HG03045 (cell line): ENCODE data around the gene LGALS1.
A peak's percentile ranks its signal among the peaks of the same experiment; 100 is the strongest.
"Not testable (repeated sequence)": the region's sequence is repeated elsewhere in the genome, so short reads cannot be mapped to it uniquely, and the experiment has no call there.

ENCODE experiments used
- ATAC-seq: cut with Tn5 transposase; IDR thresholded peaks from one replicate; pipeline ENCODE4 v1.9.1; 2021; ENCODE audit warnings: mild to moderate bottlenecking, moderate library complexity; ENCODE audit not compliant: unreplicated experiment

The LGALS1 gene

GRCh38 chr22:37639070-37639760, 36.2 kb upstream of the LGALS1 start, which contains the start of gene SH3BP1:
Gene SH3BP1 (plus strand): TSS chr22:37639669. CDS start chr22:37639788, 119 bp downstream.
- no peak for ATAC-seq

GRCh38 chr22:37639771-37640590, 35.5 kb upstream of the LGALS1 start:
- ATAC-seq: no peak

DNA sequence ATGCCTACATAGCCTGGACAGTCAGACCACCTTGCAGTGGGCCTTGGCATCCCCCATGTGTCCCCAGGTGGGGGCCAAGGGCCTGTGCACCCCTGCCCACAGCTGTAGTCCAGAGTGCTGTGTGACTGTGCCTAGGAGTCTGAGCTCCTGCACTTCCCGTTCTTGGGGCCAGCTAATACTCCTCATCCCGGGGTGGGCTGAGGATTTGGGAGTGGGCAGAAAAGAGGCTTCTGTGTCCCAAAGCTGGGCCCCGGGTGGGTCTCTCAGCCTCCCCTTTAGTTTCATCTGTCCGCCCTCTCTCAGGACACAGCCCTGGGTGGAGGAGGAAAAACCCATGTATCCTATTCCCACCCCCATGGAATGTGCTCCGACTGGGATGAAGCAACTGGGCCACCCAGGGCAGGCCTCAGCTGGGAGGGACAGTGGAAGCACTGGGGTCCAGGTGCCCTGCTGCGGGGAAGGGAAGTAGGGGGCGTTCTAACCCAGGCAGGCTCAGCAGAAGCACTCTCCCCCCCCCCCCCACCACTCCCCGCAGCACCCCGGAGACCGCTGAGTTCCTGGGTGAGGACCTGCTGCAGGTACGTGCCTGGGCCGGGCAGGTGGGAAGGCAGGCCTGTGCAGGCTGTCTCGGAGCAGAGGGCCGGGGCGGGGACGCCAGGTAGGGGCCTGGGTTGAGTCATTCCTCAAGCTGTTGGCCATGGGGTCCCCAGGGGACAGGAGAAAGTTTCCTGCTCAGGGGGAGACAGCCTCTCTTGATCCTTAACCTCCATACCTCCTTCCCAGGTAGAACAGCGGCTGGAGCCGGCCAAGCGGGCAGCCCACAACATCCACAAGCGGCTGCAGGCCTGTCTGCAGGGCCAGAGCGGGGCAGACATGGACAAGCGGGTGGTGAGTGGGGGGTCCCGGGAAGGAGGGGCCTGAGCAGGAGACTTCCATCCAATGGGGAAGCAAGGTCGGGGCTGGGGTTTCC, 34.6 kb upstream of the LGALS1 start:
- ATAC-seq: no peak

GRCh38 chr22:37641561-37641949, 33.9 kb upstream of the LGALS1 start:
- ATAC-seq: no peak

DNA sequence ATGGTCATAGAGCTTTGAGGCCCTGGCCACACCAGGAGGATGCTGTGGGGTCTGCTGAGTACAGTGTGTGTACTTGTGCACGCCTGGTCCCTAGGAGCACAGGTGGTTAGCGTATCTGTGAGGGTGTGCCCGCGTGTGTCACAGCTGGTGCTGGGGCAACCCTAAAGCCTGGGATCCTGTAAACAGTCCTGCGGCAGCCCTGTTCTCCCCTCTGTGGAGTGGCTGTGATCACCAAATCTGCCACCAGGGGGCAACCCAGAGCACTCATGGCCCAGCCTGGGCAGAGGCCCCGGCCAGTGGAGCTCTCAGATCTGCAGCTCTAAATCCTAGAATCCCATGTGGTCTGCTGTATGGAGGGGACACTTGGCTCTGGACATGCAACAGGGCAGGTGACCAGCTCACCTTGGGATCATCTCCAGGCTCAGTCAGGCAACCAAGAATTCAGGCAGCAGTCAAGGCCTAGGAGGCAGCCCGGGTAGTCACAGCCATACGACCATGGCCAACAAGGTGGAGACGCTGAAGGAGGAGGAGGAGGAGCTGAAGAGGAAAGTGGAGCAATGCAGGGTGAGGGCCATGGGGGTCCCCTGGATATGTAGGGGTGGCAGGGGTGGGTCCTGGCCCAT, 32.1 kb upstream of the LGALS1 start:
- no peak for ATAC-seq

- no peak for ATAC-seq
These were observed 28.1 kb upstream of the LGALS1 start for GRCh38 chr22:37647317-37647716.

GRCh38 chr22:37647928-37648327, 27.5 kb upstream of the LGALS1 start:
- no peak for ATAC-seq

- no peak for ATAC-seq
These were observed 24.8 kb upstream of the LGALS1 start for GRCh38 chr22:37650463-37651136.

DNA sequence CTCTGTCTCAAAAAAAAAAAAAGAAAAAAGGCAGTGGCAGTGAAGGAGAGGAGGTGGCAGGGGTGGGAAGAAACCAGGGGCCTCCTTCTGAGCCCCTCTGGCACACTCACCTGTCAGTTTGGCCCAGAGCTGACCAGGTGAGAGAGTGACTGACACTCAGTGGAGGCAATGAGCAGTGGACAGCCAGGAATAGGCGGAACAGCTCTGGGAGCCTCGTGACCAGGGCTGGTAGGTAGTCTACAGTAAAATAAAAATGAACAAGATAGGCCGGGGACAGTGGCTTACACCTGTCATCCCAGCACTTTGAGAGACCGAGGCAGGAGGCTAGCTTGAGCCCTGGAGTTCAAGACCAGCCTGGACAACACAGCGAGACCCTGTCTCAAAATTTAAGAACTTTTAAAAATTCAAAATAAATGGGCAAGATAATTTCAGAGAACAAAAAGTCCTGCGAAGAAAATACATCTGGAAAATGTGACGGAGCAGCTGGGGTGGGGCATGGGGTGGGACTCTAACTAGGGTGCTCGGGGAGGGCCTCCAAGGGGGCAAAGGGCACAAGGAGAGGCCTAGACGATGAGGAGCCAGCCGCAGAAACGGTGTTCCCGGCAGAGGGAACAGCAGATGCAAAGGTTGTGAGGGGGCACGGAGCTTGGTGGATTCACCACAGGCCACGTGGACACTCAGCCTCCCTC, 20.7 kb upstream of the LGALS1 start:
- ATAC-seq: no peak

GRCh38 chr22:37655252-37655563, 20.2 kb upstream of the LGALS1 start:
- ATAC-seq: no peak

DNA sequence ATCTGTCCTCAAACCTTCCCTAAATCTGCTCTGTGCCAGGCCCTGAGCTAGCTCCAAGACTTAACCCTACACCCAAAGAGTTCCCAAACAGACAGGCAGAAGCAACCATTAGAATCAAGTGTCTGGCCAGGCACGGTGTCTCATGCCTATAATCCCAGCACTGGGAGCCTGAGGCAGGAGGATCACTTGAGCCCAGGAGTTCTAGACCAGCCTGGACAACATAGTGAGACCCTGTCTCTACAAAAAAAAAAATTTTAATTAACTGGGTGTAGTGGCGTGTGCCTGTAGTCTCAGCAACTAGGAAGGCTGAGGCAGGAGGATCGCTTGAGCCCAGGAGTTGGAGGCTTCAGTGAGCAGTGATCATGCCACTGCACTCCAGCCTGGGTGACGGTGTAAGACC, 18.9 kb upstream of the LGALS1 start:
- ATAC-seq: not testable (repeated sequence)

DNA sequence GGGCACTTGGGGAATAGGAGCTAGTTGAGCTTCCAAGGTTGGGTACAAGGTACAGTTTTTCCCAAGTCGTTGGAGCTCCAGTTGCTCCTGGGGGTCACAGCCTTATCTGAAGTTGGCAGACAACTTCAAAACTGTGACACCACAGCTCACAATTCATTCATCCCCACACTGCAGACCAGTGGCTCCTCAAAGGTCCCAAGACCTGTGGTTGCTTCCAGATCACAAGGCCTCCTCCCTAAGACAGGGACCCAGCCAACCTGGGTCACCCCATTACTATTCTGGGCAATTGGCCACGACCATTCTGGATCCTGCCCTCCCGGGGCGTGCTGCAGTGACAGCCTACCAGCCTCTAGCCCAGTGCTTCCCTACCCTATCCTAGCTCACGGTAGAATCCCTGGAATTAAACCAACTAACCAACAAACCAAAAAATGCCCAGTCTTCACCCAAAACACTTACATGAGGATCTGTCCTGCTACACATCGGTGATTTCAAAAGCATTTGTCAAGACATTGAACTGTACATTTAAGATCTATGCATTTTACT, 17.8 kb upstream of the LGALS1 start:
- ATAC-seq: no peak

GRCh38 chr22:37658133-37659065, 17.0 kb upstream of the LGALS1 start, which contains the start of gene PDXP:
Gene PDXP (plus strand): TSS chr22:37658723. CDS start chr22:37658783, 60 bp downstream.
- peak; percentile 86 for ATAC-seq

DNA sequence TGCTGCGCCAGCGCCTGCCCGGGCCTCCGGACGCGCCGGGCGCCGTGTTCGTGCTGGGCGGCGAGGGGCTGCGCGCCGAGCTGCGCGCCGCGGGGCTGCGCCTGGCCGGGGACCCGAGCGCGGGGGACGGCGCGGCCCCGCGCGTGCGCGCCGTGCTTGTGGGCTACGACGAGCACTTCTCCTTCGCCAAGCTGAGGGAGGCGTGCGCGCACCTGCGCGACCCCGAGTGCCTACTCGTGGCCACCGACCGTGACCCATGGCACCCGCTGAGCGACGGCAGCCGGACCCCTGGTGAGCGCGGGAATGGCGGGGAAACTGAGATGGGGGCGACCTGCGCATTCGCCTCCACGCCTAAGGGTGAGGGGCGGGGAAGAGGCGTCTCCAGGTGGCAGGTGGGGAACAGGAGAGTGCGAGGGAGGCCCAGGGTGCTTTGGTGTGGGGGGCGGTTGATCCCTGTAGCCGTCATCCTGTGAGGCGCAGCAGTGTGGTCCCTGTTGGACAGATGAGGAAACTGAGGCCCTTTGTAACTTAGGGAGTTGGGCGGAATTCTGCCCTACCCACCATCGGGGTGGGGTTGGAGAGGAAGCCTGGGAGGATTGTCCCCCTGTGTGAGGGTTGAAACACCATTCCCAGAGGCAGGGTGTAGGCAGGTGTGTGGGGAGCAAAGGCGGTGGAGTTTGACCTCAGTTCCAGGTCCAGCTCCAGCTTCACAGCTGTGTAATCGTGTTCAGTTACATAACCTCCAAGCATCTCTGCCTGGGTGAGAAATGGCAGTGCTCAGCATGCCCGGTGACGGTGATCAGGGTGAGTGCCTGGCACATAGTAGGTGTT, 16.2 kb upstream of the LGALS1 start:
- peak; percentile 6 for ATAC-seq

DNA sequence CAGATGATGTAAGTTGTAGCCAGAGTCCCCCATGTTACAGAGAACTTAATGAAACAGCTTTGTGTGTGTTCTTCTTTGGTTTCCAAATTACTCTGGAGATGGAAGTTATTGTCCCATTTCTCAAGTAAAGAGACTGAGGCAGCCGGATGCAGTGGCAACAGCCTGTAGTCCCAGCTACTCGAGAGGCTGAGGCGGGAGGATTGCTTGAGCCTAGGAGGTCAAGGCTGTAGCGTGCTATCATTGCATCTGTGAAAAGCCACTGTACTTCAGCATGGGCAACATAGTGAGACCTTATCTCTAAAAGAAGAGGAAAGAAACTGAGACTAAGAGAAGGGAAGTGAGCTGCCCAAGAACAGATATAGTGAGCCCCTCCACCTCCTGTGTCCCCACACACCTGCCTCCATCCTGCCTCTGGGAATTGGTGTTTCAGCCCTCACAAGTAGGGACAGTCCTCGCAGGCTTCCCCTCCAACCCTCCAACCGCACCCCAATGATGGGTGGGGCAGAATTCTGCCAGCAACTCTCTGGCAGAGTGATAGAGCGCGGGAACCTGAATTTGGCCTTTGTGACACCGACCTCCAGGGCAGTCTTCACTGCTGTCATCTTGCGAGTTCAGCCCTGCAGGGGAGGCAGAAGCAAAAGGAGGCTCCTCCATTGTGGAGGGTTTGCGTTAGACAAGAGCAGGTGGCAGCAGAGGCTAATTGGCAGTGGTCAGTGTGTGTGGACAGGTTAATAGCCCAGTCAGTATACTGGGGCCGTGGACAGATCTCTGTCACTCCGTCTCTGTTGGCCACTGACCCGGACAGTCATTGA, 15.3 kb upstream of the LGALS1 start:
- no peak for ATAC-seq

GRCh38 chr22:37660709-37661045, 14.8 kb upstream of the LGALS1 start:
- ATAC-seq: no peak
